ENCODE measurements around the gene COL1A1. TPM values are rescaled to one million over a fixed set of nuclear protein-coding genes. Genes with fewer than 3 reads are reported as not detected.

Gene COL1A1
- total and polyA plus RNA-seq, 2 experiments from 2014 or later: 1,063 to 6,071 TPM

DNA sequence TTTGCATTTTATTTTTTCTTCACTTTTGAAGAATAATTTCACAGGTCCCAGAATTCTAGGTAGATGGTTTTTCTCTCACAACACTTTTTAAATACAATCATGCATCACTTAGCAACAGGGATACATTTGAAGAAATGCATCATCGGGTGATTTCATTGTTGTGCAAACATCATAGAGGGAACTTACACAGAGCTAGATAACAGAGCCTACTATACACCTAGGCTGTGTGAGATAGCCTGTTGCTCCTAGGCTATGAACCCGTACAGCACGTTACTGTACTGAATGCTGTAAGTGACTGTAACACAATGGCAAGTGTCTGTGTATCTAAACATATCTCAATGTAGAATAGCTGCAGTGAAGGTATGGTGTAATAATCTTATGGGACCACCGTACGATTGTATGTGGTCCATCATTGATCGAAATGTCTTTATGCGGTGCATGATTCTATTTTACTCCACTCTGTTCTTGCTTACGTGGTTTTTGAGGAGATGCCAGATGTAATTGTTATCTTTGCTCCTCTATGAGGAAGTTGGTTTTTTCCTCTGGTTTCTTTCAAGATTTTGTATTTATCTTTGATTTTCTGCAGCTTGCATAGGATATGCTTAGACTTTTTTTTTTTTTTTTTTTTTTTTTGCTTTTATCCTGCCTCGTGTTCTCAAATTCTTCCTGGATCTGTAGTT is 37.3 kb upstream of the COL1A1 start:
- Histone ChIP-seq H3K27me3 (no peaks in the 10 kb centered on the region), H3K9me3 (ENCODE audit: low read depth) (no peaks in the 10 kb centered on the region), H3K36me3 (replicated peaks; ENCODE audit: insufficient read depth, low read depth) (no peaks in the 10 kb centered on the region), H3K4me2 (no peak overlapping the region), H3K27ac (no peak overlapping the region), H3K4me3 (no peak overlapping the region), H3K9me2 (replicated peaks; ENCODE audit: insufficient read depth) (no peaks in the 10 kb centered on the region), H4K20me1 (ENCODE audit: insufficient read depth, poor library complexity, severe bottlenecking) (no peaks in the 10 kb centered on the region), H2AFZ (no peak overlapping the region), H3K79me2 (no peaks in the 10 kb centered on the region), H3K4me1 (ENCODE audit: insufficient read depth) (no peaks in the 10 kb centered on the region)
- no peak for DNase-seq (ENCODE audit: low spot score)
- TF ChIP-seq, protein P1, sequence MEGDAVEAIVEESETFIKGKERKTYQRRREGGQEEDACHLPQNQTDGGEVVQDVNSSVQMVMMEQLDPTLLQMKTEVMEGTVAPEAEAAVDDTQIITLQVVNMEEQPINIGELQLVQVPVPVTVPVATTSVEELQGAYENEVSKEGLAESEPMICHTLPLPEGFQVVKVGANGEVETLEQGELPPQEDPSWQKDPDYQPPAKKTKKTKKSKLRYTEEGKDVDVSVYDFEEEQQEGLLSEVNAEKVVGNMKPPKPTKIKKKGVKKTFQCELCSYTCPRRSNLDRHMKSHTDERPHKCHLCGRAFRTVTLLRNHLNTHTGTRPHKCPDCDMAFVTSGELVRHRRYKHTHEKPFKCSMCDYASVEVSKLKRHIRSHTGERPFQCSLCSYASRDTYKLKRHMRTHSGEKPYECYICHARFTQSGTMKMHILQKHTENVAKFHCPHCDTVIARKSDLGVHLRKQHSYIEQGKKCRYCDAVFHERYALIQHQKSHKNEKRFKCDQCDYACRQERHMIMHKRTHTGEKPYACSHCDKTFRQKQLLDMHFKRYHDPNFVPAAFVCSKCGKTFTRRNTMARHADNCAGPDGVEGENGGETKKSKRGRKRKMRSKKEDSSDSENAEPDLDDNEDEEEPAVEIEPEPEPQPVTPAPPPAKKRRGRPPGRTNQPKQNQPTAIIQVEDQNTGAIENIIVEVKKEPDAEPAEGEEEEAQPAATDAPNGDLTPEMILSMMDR (IDR thresholded peaks at IDR 0.05; ENCODE audit: poor library complexity): no peak
- TF ChIP-seq EZH2phosphoT487 (IDR thresholded peaks at IDR 0.05; ENCODE audit: low read depth, severe bottlenecking, unreplicated experiment): no peak
- TF ChIP-seq EZH2 (IDR thresholded peaks at IDR 0.05; ENCODE audit: borderline replicate concordance): no peak
- 56% methylated on average over 9 of the region's 9 CpGs for WGBS (ENCODE audit: low lambda C conversion rate, missing lambda C conversion rate)

DNA sequence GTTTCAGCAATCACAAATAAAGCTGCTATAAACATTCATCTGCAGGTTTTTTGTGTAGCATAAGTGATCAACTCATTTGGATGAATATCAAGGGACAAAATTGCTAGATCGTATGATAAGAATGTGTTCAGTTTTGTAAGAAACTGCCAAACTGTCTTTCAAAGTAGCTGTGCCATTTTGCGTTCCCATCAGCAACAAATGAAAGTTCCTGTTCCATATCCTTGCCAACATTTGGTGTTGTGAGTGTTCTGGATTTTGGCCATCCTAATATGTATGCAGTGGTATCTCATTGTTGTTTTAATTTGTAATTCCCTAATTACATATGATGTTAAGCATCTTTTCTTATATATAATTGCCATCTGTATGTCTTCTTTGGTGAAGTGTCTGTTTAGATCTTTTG is 36.5 kb upstream of the COL1A1 start:
- Histone ChIP-seq H3K27me3 (no peaks in the 10 kb centered on the region), H4K20me1 (ENCODE audit: insufficient read depth, poor library complexity, severe bottlenecking) (no peaks in the 10 kb centered on the region), H3K4me3 (no peak overlapping the region), H3K36me3 (replicated peaks; ENCODE audit: insufficient read depth, low read depth) (no peaks in the 10 kb centered on the region), H2AFZ (no peak overlapping the region), H3K4me1 (ENCODE audit: insufficient read depth) (no peaks in the 10 kb centered on the region), H3K79me2 (no peaks in the 10 kb centered on the region), H3K9me3 (ENCODE audit: low read depth) (no peaks in the 10 kb centered on the region), H3K9me2 (replicated peaks; ENCODE audit: insufficient read depth) (no peaks in the 10 kb centered on the region), H3K27ac (no peak overlapping the region), H3K4me2 (no peak overlapping the region)
- no peak for TF ChIP-seq EZH2 (IDR thresholded peaks at IDR 0.05; ENCODE audit: borderline replicate concordance)
- TF ChIP-seq, protein P1 (IDR thresholded peaks at IDR 0.05; ENCODE audit: poor library complexity): no peak
- TF ChIP-seq EZH2phosphoT487 (IDR thresholded peaks at IDR 0.05; ENCODE audit: low read depth, severe bottlenecking, unreplicated experiment): no peak
- WGBS (ENCODE audit: low lambda C conversion rate, missing lambda C conversion rate): 85% methylated on average over 2 of the region's 2 CpGs
- DNase-seq (ENCODE audit: low spot score): no peak

GRCh38 chr17:50234581-50234980 is 33.1 kb upstream of the COL1A1 start:
- H3K79me2 ChIP-seq: no peaks in the 10 kb centered on the region
- no peaks in the 10 kb centered on the region for H4K20me1 ChIP-seq (ENCODE audit: insufficient read depth, poor library complexity, severe bottlenecking)
- DNase-seq (ENCODE audit: low spot score): no peak
- no peak overlapping the region for H2AFZ ChIP-seq
- H3K27ac ChIP-seq: no peak overlapping the region
- TF ChIP-seq, protein P1 (IDR thresholded peaks at IDR 0.05; ENCODE audit: poor library complexity): no peak
- TF ChIP-seq EZH2 (IDR thresholded peaks at IDR 0.05; ENCODE audit: borderline replicate concordance): no peak
- no peak for TF ChIP-seq EZH2phosphoT487 (IDR thresholded peaks at IDR 0.05; ENCODE audit: low read depth, severe bottlenecking, unreplicated experiment)
- H3K4me3 ChIP-seq: no peak overlapping the region
- no peak overlapping the region for H3K4me2 ChIP-seq
- H3K4me1 ChIP-seq (ENCODE audit: insufficient read depth): no peaks in the 10 kb centered on the region
- no peaks in the 10 kb centered on the region for H3K36me3 ChIP-seq (replicated peaks; ENCODE audit: insufficient read depth, low read depth)
- H3K9me3 ChIP-seq (ENCODE audit: low read depth): no peaks in the 10 kb centered on the region
- no peaks in the 10 kb centered on the region for H3K9me2 ChIP-seq (replicated peaks; ENCODE audit: insufficient read depth)
- H3K27me3 ChIP-seq: no peaks in the 10 kb centered on the region

All from hepatocyte (in vitro differentiated cells).